Lung microvascular endothelial cell (primary cell): ENCODE results near the gene CTBP2. TPM values are rescaled to one million over a fixed set of nuclear protein-coding genes. Genes with fewer than 3 reads are reported as not detected.

Experiments used
- DNase-seq, 2 donors: peaks; one replicate each; pipeline versions ENCODE4 v3.0.0 to v3.0.0-alpha.2; 2010; ENCODE audit warnings: low read depth in 2 of 2
- total RNA-seq: library from RNA; depleted of rRNA; stranded (reverse); fragments of >200 nt; gene quantifications from 2 replicates; pipeline ENCODE4 v1.2.1, GENCODE V29; 2014

CTBP2 gene
- total RNA-seq, 1 donor from 2014 or later, result 79.6 TPM

DNA sequence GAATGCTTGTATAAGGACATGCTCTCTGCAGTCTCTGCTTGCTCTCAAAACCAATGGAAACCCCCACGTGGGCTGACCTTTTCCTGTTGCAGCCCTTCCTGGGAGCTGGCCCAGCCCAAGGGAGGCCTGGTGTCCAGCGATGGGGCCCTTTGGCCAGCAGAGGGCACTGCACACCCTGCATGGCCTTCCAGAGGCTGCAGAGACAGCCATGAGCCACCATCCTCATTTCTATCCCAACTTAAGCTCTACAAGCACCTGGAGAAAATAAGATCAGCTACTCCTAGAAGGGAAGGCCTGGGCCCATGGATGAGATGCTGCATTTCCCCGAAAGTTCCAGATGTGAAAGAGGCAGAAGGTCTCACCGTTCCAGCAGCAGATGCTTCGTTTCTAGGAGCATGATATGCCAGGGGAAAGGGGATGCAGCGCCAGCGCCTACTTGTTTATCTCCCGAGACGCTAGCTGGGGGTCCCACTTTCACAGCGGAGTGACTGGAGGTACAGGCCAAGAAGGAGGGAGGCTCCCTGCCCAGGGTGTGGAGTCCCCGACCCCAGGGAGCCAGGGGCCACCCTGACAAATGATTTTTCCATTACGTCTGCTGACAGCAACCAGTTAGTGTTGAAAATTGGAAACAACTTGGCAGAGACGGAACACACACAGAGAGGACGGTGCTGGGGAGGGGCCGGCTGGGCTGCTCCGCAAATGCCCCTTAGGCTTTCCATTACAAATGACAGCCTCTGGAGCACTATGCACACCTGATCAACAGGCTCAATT lies 112.1 kb downstream of the CTBP2 start:
- DNase-seq, result peak; percentile 84 to 86

DNA sequence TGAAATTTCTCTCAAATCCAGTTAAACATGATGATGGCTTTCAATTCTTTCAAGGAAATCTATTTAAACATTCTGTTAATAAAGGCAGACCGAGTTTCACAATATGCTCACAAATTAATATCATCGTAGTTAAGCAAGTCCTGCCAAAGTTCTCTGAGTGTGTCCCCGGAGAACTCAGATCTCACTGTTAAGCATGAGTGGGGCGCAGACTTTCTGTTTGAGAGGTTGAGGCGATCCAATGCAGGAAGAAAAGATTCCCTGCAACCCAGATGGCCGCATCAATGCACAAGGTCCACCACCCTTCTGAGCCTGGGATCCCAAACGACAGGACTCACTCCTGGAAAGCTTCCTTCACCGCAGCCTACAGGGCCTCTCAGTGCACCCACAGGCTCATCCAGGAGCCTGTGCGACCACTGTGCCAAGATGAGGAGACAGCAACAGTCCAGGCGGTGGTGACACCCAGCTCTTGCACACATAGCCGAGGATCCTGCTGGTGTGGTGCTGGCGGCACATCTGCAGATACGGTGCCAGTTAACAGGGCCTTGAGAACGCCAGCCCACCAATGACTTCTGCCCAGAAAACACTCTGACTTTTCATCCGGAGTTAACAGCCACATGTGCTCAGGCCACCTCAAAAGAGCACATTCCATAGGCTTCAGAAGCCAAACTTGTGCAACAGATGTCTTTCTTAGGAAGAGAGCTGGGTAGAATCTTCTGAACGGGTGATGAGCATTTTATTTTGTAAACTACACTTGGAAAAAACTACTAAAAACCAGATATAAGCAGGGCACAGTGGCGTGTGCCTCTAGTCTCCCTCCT lies 116.3 kb downstream of the CTBP2 start:
- DNase-seq, result no peak

DNA sequence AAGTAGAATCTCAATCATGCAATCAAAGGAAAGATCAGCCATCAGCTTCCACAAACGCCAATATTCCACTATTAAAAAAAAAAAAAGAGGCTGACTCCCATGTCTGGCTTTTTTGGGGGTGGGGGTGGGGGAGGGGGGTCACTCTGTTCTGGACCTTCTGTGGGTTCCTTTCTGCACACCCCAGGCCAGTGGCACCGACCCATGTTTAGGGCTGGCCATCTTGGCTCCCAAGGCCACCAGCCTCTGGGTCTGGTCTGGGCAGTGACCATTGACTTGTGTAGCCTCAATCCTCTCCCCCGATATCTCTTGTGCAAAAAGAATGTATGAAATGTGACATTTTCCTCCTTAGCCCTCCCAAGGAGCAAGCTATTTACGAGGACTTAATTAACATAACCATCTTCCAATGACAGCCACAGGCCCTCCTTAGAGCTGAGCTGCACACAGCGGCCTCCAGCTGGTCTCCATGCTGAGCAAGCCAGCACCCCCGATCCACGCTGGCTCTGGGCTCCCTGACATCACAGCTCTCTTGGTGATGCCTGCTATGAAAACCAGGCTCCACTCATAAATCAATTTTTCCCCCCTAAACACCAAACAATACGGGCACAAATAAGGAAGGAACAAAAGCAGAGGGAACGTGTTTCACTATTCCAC lies 118.4 kb downstream of the CTBP2 start:
- DNase-seq, result no peak

DNA sequence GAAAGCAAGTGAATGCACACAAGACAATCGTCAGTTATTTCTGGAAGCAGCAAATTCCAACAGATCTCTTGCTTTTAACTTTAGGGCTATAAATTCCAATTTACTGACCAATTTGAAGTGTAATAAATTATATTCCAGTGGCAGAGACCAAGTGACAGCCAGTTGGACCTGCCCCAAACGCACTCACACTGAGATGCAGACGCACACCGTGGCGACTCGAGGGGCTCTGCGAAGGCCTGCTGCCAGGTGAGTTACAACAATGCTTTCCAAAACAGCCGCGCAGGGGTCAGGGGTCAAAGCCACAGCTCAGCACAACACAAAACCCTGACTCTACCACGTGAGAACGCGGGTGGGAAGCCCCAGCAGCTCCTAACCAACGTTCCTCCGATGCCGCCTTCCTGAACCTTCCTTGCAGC lies 121.0 kb downstream of the CTBP2 start:
- peak in 1 of 2 donors; percentile 52 for DNase-seq

DNA sequence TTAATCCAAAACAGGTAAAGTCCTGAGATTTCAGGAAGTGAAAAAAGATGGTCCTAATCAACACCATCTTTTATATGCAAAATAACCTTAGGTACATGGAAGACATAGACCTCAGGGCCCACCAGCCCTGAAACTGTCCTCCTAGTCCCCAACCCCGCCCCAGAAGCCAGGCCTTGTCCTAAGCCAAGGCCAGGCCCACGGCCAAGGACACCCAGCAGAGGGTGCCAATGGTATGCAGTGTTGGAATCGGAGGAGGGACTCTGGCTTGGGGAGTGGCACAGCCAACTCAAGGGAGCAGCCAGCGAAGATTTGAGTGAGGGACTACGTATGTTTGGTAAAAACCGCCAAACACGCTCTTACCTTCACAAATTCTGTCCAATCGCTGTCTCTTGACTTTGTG lies 121.7 kb downstream of the CTBP2 start:
- no peak for DNase-seq

DNA sequence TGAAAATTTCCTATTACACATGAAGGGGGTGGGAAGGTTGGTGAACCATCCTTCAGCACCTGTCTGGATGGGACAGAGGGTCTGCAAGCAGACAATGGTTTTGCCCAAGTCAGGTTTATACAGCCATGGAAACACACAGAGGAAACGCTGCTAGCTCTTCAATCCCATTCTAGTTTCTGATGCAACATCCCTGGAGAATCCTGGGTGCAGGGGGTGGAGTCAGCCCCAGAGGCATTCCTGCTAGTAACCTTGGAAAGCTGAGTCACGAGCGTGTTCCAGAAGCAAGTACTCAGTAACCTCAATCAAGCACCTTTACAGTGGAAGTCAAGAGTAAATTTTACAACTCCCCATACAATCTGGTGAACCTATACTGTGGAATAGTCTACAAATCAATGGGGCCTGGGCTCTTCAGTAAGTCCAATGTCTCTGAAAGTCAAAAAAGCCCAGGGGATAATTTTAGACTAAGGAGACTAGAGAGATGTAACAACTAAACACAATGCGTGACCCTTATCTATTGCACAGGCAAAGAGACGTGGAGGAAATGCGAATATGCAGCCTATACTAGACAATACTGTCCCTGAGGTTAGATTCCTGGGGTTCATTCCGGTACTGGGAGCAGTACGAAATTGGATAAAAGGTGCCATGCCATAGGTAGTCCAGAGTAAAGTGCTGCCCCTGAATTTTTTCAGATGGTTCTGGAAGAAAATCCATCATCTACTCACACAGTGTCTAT lies 123.1 kb downstream of the CTBP2 start:
- DNase-seq, result no peak

DNA sequence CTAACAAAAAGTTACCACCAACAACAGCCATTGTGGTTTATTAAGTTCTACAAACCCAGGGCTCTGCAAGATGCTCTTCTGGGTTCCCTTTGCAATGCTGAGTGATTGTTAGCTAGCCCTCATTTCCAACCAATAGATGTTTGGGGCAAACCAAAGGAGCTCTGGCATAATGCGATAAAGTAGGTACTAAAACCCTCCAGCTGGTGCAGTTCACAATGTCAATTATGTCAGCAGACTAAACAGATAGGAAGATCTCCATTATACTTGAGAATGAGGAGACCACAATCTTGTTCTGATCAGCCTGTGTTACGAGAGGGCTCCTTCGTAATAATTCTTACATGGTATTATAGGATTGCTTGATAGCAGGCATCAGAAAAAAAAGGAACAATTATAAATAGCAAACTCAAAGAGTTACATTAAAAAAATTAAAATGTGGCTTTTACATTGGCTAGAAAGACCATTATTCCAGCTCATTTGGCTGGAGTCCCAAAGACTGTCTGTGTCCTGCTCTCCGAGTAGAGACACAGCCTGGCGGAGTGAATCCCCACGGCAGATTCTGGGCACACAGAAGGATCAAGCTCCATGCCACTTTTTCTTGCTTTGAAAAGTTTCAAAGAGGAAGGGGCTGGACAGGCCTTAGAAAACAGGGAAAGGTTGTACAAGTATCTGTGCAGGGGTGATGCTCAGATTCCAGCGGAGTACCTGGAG lies 124.6 kb downstream of the CTBP2 start:
- DNase-seq, result no peak

DNA sequence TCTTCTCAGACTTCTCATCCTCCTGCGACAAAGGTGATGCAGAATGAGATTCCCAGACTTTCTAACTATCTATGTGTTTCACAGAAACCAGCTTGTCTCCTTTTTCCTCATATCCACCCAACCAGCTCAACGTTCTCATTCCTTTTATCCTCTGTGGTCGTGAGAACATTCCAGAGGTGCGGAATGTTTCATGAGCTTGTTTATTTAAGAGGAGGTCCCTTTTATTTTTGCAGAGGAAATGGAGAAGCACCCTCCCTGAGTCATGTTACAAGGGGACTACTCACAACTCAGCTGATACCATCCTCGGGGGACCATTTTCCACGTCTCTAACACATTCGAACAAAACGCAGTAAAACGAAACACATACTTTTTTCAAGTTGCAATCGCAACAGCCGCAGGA lies 125.2 kb downstream of the CTBP2 start:
- DNase-seq, result peak; percentile 39 to 70

DNA sequence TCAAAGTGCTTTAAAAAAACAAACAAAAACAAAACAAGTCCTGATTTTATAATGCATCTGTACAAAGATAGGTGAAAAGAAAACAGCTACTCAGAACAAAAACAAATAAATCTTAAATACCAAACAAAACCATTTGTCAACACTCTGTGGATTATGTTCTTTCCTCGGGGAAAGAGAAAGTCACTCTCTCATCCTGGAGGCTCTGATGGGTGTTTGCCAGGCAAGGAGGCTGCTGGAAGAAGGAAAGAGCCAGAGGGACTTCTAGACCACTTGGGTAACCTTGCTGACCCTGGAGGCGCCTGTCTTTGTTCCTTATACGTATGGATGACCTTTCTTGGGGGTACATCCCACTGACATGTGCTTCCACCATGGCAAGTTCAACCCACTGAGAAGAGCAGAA lies 125.7 kb downstream of the CTBP2 start:
- DNase-seq, result no peak

DNA sequence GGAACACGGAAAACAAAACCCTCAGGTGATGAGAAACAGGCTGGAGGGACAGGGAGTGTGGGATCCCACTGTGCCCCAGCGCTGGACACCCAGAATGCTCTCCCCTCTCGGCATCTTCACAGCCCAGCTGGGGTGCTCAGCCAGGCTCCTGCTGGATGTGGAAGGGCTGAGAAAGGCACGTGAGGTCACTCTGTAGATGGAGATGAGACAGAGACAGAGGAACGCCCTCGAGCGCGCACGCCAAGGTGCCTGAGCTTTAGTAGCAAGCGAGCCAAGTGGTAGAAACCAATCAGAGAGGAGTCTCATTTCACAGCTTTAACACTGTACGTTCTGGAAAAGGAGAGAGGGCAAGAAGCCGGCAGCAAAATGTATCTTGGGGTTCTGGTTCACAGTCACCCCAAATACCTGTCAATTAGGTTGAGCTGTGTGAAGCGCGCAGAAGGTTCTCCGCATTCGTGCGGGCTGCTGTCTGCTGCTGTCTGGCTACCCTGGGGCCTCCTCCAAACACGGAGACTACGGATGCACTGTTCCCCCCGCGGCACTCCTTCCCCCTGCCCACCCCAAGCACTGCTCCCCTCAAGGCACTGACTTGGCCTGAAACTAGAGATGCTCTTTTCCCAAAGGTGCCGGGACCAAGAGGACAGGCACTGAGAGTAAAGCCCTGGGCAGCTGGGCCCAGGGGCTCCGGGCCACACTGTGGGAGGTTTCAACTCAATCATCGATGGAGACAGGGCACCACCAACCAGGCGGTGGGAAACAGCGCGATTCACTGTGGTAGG lies 127.0 kb downstream of the CTBP2 start:
- no peak for DNase-seq

DNA sequence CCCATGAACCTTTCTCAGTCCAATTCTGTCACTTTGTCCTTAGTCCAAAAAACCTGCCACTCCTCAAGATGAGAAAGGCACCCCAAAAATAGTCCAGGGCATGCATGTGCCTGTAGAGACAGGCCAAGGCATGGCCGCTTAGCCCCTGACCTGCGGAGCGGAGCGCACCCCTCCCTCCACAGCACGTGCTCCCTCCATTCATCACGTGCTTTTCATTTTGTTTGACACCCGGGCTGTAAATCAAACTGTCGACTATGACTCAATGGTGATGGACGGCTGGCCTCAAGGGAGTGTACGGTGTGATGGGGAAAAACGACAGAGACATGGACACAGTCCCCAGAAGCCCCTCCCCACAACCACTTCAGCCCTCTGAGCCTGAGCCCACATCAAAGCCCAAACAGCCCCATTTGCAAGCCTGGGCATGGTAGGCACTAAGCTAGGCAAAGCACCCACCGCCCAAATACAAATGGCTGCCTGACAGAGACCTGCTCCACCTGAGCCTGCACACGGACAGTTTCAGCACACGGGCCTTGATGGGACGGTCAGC lies 127.8 kb downstream of the CTBP2 start:
- no peak for DNase-seq

DNA sequence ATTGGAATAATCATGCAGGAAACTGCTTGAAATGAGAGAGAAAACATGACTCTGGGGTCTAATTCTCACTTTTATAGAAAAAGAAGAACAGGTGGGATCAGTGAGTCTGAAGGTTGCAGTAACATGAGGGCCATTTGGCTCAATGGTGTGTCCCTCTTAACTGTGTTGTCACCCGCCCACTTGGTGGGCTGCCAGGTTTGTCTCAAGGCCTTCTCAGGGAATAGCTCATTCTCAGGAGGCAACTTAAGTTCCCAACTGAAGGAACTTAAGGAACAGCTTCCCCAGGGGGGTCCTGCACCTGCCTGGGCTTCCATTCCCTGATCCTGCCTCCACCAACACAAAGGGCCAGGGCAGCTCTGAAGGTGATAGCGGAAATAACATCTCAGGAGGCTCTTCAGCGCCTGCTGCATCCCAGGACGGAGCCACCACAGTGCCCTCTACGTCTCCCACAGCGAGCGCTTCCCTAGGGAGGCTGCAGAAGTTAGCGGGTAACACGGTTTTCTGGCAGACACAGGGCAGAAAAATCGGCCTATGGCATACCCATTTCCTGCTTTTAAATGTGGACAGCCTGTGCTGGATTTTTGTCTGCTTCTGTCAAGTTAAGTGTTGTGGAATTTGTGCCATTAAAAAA lies 129.7 kb downstream of the CTBP2 start:
- no peak for DNase-seq

DNA sequence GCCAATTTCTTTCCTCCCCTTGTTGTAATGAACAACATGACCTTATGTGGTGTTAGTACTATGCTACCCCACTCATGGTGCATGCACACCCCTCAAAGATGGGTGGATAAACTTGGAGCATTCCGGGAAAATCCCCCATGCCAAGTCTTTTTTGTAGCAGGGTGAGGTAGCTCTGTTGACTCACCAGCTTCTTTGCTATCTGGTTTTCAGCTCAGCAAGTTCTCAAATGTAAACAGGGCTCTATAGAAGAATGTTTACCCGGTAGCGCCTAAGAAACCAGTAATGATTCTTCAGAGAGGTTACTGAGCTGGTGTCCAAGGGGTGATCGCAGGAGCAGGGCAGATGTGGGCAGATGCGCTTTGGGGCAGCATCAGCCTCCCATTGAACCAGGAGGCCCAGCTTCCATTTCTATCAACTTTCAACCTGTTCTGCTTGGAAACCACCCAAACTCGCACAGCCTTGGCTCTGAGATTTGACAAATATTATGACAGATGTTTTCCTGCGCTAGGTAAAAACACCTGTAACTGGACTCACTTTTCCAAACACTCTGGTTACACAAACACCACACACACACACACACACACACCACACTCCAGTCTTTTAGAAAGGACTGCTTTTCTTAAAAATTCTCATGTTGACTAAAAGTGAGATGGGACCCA lies 130.7 kb downstream of the CTBP2 start:
- peak in 1 of 2 donors; percentile 28 for DNase-seq

DNA sequence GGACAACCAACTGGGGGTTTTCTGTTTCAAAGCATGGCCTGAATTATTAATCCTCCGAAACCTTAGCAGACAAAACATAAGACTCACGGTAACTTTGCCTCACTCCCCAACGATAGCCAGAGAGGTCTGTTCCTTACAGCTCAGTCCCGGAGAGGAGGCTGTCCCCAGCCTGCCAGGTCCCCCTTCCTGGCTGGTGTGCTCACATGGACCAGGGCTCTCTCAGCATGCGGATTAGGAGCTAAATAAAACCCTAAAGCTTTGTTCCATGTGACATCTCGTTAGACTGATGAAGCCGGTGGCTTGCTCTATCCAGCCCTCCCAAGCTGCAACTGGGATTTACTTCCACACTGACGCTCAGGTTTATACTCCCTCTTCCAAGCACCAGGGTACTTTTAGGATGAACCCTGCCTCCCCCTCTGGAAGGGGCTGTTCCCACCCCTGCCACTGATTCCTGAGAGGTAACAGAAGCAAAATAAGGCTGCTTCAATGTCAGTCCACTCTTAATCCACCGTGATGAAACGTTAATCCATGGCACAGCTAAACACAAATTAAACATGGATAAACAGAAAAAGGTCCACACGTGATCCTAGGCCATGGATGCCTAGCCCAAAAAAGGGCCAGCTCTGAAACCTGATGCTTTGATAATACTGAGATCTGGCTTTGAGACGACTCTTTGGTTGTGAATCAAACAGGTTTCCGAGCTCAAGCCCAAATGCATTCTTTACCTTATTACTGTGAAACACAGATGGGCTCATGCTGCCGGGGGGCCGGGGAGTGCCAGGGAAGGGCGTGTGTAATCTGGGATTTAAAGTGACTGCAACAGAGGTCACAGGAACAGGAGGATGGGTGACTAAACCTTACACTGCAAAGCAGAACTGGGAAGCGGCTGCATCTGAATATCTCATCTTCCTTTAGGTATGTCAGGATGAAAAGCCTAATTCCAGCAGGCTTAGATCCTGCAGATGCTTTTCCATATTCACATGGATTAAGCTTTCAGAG lies 132.2 kb downstream of the CTBP2 start:
- no peak for DNase-seq

DNA sequence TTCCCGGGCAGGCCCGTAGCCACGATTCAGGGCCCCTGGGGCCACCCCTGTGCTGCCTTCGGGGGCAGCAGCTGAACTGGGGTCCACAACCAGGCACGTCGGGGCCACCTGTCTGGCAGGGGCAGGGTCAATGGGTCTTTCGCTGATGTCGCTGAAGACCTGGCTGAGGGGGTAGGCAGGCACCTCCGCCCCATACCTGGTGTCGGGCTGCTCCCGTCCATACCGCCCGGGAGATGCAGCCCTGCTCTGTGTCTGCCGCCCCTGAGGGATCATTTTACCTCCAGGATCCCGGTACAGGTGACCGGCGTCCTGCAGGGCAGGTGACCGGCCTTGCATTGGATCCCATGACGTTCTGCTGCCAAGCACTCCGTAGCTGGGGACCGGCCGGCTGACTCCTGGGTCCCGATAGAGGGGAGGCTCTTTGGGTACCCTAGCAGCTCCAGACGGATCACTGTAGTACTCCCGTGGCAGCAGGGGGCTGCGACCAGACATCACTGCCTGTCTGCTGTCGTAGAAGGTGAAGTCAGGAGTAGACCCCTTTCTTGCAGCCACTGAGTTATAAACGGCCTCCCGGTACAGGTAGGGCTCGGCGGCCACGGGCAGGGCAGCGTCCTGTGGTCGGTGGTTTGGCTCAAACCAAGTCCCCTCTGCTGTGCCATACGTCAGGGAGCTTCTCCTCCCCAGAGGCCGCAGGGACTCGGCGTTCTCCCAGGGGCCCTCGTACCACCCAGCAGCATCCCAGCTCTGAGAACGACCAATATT lies 133.2 kb downstream of the CTBP2 start:
- no peak for DNase-seq

DNA sequence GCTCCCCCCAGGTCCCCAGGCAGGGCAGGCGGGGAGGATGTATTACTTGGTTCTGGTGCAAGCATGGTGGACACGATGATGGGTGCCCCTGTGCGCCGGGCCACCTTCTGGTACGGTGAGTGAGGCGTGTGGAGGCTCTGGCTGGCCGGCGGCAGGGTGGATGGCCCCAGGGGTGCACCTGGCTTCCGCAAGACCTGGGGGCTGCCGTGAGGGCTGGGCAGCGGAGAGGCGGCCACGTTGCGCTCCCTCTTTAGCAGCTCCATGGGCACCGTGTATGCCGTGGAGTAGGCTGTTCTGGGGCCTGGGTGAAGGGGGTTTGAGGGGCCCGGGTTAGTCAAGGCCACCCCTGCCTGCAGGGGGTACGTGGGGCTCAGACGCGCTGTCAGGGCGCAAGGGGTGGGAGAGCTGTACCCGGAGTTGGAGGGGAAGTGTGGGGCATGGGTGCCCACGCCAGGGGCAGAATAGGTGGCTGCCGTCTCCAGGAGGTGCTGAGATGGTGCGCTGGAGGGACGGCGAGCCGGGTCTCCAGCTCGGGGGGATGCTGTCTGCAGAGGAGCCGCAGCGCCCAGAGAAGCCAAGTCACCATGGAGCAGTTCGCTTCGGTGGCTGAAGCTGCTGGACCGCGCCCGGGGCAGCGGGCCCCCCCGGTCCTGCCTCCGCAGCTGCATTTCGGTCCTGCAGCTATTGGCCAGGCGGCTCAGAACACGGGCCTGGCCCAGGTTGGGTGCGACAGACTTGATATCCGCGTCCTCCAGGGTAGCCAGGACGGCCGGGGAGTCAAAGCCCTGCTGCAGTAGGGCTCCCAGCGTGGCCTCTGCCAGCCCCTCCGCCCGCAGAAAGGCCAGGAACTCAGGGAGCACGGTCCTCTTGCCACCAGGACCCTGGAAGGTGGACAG lies 134.1 kb downstream of the CTBP2 start:
- no peak for DNase-seq
